AG09309 (cell line): Measurements from ENCODE around the gene FOXL1.
A peak's percentile ranks its signal among the peaks of the same experiment; 100 is the strongest.

Experiments
- DNase-seq: peaks from one replicate; pipeline ENCODE4 v3.0.0-alpha.2; 2010; ENCODE audit warnings: low read depth
- H3K4me3 ChIP-seq: 2 replicates; pipeline ENCODE4 v1.5.1; 2011; ENCODE audit warnings: mild to moderate bottlenecking, low read depth, low read length, moderate library complexity; ENCODE audit not compliant: control insufficient read depth
- TF ChIP-seq, protein P1 (sequence below): IDR thresholded peaks from 2 replicates; pipeline ENCODE4 v1.5.1; 2011; ENCODE audit warnings: mild to moderate bottlenecking, low read depth, low read length, inconsistent platforms; ENCODE audit not compliant: insufficient read depth, control insufficient read depth; ENCODE audit errors: missing control alignments

FOXL1 gene

GRCh38 chr16:86605950-86606349 lies 27.6 kb downstream of the FOXL1 start:
- H3K4me3 ChIP-seq, result no peak overlapping the region
- DNase-seq, result no peak
- TF ChIP-seq, protein P1, sequence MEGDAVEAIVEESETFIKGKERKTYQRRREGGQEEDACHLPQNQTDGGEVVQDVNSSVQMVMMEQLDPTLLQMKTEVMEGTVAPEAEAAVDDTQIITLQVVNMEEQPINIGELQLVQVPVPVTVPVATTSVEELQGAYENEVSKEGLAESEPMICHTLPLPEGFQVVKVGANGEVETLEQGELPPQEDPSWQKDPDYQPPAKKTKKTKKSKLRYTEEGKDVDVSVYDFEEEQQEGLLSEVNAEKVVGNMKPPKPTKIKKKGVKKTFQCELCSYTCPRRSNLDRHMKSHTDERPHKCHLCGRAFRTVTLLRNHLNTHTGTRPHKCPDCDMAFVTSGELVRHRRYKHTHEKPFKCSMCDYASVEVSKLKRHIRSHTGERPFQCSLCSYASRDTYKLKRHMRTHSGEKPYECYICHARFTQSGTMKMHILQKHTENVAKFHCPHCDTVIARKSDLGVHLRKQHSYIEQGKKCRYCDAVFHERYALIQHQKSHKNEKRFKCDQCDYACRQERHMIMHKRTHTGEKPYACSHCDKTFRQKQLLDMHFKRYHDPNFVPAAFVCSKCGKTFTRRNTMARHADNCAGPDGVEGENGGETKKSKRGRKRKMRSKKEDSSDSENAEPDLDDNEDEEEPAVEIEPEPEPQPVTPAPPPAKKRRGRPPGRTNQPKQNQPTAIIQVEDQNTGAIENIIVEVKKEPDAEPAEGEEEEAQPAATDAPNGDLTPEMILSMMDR, result no peak

GRCh38 chr16:86608301-86608747 lies 30.0 kb downstream of the FOXL1 start:
- DNase-seq, result no peak
- TF ChIP-seq, protein P1, result peak; percentile 5

DNA sequence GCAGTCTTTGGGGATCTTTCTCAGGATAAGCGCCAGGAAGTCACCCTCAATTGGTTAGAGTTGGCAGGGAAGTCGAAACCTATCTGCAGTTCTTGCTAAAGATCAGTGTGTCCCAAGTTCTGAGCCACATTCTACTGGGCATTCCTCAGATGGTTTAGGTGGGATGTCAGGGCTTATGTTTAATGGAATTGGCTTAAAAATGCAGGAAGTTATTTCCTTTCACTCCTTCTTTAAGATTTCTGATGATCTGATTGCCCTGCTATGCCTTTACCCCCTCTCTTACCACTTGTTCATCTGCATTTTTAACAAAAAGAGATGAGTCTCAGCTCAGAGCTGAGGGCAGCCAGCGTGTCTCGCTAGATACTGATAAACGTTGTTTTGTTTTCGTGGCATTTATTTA lies 30.8 kb downstream of the FOXL1 start:
- TF ChIP-seq, protein P1, result no peak
- no peak overlapping the region for H3K4me3 ChIP-seq
- DNase-seq, result peak; percentile 83

More at GRCh38 chr16:86608301-86608747, 30.0 kb downstream of the FOXL1 start:
- H3K4me3 ChIP-seq, result no peak overlapping the region

DNA sequence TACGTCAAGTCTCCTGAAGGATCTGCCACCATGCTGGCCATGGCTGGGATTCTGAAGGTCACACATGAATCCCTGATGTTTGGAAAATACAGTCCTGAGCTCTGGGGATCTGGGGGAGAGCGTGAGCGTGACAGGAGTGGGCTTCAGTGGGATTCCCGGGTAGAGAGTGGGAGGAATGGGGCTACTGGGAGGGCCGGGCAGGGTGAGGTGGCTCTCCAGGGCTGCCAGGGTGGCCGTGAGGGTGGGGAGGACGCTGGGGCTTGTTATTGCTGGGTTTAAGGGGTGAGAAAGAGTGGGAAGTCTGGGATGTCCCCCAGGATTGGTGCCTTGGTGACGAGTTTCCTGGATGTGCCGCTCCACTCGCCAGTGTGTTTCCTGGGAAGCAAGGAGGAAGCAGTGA lies 31.3 kb downstream of the FOXL1 start:
- TF ChIP-seq, protein P1, result no peak
- DNase-seq, result no peak
- no peak overlapping the region for H3K4me3 ChIP-seq

DNA sequence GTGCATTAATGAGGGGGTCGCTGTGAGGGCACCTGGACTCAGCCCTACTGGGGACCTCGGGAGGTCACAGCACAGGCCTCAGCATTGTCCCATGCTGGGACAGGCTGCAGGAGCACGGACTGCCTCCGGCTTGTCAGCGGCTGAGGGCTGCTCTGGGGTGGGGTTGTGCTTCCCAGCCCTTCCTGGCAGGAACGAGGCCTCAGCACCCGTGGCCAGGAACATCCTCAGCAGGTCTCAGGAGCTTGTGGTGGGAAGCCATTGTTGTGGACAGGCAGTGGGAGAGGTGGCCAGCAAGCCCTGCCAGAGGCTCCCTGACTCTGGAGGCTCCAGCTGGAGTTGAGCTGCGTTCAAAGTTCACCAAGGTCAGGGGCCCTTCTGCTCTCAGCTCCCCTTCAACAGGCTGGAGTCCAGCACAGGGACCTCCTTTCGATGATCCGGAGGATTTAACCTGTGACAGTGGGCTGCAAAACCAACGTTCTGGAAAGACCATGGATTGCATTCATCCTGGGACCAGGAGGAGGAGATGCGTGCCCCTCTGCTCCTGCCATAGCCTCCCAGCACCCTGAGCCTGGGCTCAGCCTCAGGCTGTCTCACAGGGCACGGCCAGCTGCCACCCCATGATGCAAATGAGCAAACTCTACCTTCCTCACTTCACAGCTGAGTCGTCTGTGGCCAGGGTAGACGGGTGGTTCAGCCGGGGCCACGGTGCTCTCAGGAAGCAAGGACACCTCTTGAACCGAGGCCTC lies 32.6 kb downstream of the FOXL1 start:
- DNase-seq, result no peak
- no peak overlapping the region for H3K4me3 ChIP-seq
- TF ChIP-seq, protein P1, result no peak

DNA sequence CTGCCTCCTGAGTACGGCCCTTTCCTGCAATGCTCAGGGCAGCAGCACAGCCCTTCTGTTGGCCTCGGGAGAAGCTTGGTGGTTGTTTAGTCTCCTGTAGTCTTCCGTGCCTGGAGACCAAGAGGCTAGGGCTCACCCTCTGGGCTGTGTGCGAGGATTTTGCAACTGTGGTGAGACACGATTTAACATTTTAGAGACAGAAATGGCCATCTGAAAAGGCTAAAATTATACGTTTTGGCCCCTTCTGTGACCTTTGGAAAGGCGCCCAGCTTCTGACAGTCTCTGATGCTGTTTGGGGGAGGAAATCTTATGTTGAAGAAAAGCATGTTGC lies 33.1 kb downstream of the FOXL1 start:
- no peak overlapping the region for H3K4me3 ChIP-seq
- DNase-seq, result no peak
- TF ChIP-seq, protein P1, result no peak
